B cell (primary cell): ENCODE data around the gene FMNL2. TPM values are rescaled to one million over a fixed set of nuclear protein-coding genes. Genes with fewer than 3 reads are reported as not detected.

ENCODE experiments used
- ATAC-seq: fragments of 200-7000 bp; cut with Tn5 transposase; one replicate; pipeline ENCODE4 v1.10.0; 2021; ENCODE audit warnings: low read depth, mild to moderate bottlenecking, moderate number of reproducible peaks, moderate library complexity
- CTCF ChIA-PET: fragments of 350-600 bp; sonication (Branson Sonifier 250); formaldehyde crosslinking; loops from one replicate; lab custom pipeline; 2021; ENCODE audit warnings: antibody characterized with exemption, inconsistent platforms; lab: Charles Lee
- POLR2A ChIA-PET: fragments of 350-600 bp; sonication (Branson Sonifier 250); formaldehyde crosslinking; loops from one replicate; lab custom pipeline; 2021; ENCODE audit warnings: antibody characterized with exemption; lab: Charles Lee
- DNase-seq: peaks from one replicate; pipeline ENCODE4 v3.0.0; 2013
- H2AFZ ChIP-seq: 2 replicates; pipeline ENCODE4 v1.6.1; 2012; ENCODE audit warnings: mild to moderate bottlenecking, low read depth, low read length; ENCODE audit not compliant: insufficient read depth, poor library complexity, severe bottlenecking
- H3K27ac ChIP-seq, 2 donors: 1 replicate in 1 of 2; 2 replicates in 1 of 2; pipeline ENCODE4 v1.5.1; 2012 to 2013; ENCODE audit warnings: low read length in 2 of 2, mild to moderate bottlenecking in 2 of 2, moderate library complexity in 1 of 2
- H3K27me3 ChIP-seq, 4 experiments: fragments of 200-600 bp in 1 of 4; sonication (generic) in 1 of 4; replicated peaks in 1 of 4; 1 replicate in 2 of 4; 2 replicates in 2 of 4; pipeline versions ENCODE4 v1.6.1 to v1.7.0; 2013 to 2016; ENCODE audit warnings: low read length in 3 of 4, mild to moderate bottlenecking in 2 of 4, mixed read lengths in 1 of 4, moderate library complexity in 1 of 4; ENCODE audit not compliant: insufficient read depth in 4 of 4, control insufficient read depth in 3 of 4; ENCODE audit errors: control extremely low read depth in 1 of 4
- H3K36me3 ChIP-seq, 2 experiments: replicated peaks in 1 of 2; 1 replicate in 1 of 2; 2 replicates in 1 of 2; pipeline versions ENCODE4 v1.6.1 to v1.7.1; 2013; ENCODE audit warnings: low read length in 1 of 2; ENCODE audit not compliant: insufficient read depth in 2 of 2, control insufficient read depth in 1 of 2; ENCODE audit errors: control extremely low read depth in 1 of 2, extremely low read depth in 1 of 2
- H3K4me1 ChIP-seq, 2 donors: fragments of 200-600 bp in 1 of 2; sonication (generic) in 1 of 2; 1 replicate in 1 of 2; 2 replicates in 1 of 2; pipeline versions ENCODE4 v1.5.1 to v1.6.1; 2013 to 2017; ENCODE audit warnings: low read length in 2 of 2; ENCODE audit not compliant: control insufficient read depth in 2 of 2, insufficient read depth in 2 of 2
- H3K4me2 ChIP-seq: replicated peaks from 2 replicates; pipeline ENCODE3; 2012; ENCODE audit warnings: mild to moderate bottlenecking, low read depth, low read length; ENCODE audit not compliant: poor library complexity, severe bottlenecking
- H3K4me3 ChIP-seq, 5 experiments: fragments of 200-600 bp in 1 of 5; sonication (generic) in 1 of 5; 1 replicate in 3 of 5; 2 replicates in 2 of 5; pipeline versions ENCODE4 v1.5.1 to v1.7.0; 2011 to 2016; ENCODE audit warnings: low read length in 4 of 5, mild to moderate bottlenecking in 4 of 5, low read depth in 2 of 5, control low read depth in 1 of 5, moderate library complexity in 1 of 5; ENCODE audit not compliant: insufficient read depth in 1 of 5; ENCODE audit errors: control extremely low read depth in 1 of 5, extremely low read depth in 1 of 5
- H3K79me2 ChIP-seq: fragments of 200-600 bp; sonication (generic); one replicate; pipeline ENCODE4 v1.6.0; 2016; ENCODE audit warnings: low read length; ENCODE audit not compliant: control insufficient read depth, insufficient read depth
- H3K9ac ChIP-seq: fragments of 200-600 bp; sonication (generic); 2 replicates; pipeline ENCODE4 v1.6.1; 2017; ENCODE audit warnings: mild to moderate bottlenecking, low read length, moderate library complexity
- H3K9me3 ChIP-seq, 3 donors: one replicate each; pipeline versions ENCODE4 v1.6.1 to v1.7.1; 2013; ENCODE audit warnings: low read length in 2 of 3; ENCODE audit not compliant: control insufficient read depth in 2 of 3, insufficient read depth in 1 of 3; ENCODE audit errors: control extremely low read depth in 1 of 3
- H4K20me1 ChIP-seq: 2 replicates; pipeline ENCODE4 v1.6.0; 2012; ENCODE audit warnings: mild to moderate bottlenecking, low read length; ENCODE audit not compliant: insufficient read depth, control insufficient read depth, poor library complexity, severe bottlenecking
- H3K27ac Mint-ChIP-seq: one replicate; pipeline ENCODE4 v1.8.0; 2021; ENCODE audit warnings: mixed read lengths
- H3K27me3 Mint-ChIP-seq: one replicate; pipeline ENCODE4 v1.8.0; 2021; ENCODE audit warnings: mixed read lengths
- H3K4me1 Mint-ChIP-seq: one replicate; pipeline ENCODE4 v1.8.0; 2021; ENCODE audit warnings: mixed read lengths
- H3K4me3 Mint-ChIP-seq: one replicate; pipeline ENCODE4 v1.8.0; 2021; ENCODE audit warnings: mixed read lengths
- H3K9me3 Mint-ChIP-seq: one replicate; pipeline ENCODE4 v1.8.0; 2022; ENCODE audit warnings: mixed read lengths; ENCODE audit not compliant: insufficient read depth
- EZH2 ChIP-seq: IDR thresholded peaks from 2 replicates; pipeline ENCODE4 v1.6.1; 2012; ENCODE audit warnings: borderline replicate concordance, low read depth, mild to moderate bottlenecking, moderate library complexity, low read length; ENCODE audit not compliant: insufficient read depth, poor library complexity, severe bottlenecking
- WGBS: methylation state at CpG from one replicate; pipeline ENCODE4 v1.1.5; 2013; ENCODE audit warnings: missing lambda C conversion rate; ENCODE audit not compliant: insufficient coverage; 5-methylcytosine and 5-hydroxymethylcytosine counted together
- intact Hi-C: fragments of 100-400 bp; cut with micrococcal nuclease; formaldehyde crosslinking; loops from one replicate; pipeline ENCODE4 v1.10.0; 2022
- polyA plus RNA-seq: library from polyadenylated mRNA; depleted of rRNA; stranded (reverse); fragments of >200 nt; gene quantifications from 2 replicates; pipeline ENCODE4 v1.2.3, GENCODE V29; 2012
- total RNA-seq, 2 donors: library from RNA; stranded (reverse); fragments of 120-200 nt in 1 of 2; gene quantifications; 1 replicate in 1 of 2; 2 replicates in 1 of 2; pipeline versions ENCODE4 v1.2.3 to v1.2.4, GENCODE V29; 2013 to 2022
- TF ChIP-seq, protein P1 (sequence below): fragments of 200-600 bp; IDR thresholded peaks from one replicate; pipeline ENCODE4 v1.8.0; 2022; ENCODE audit warnings: antibody characterized with exemption, mild to moderate bottlenecking

Gene FMNL2
- total and polyA plus RNA-seq, 2 donors (not counting 1 experiment from before 2014, with no cell fraction given) = 0.73 to 8.8 TPM

DNA sequence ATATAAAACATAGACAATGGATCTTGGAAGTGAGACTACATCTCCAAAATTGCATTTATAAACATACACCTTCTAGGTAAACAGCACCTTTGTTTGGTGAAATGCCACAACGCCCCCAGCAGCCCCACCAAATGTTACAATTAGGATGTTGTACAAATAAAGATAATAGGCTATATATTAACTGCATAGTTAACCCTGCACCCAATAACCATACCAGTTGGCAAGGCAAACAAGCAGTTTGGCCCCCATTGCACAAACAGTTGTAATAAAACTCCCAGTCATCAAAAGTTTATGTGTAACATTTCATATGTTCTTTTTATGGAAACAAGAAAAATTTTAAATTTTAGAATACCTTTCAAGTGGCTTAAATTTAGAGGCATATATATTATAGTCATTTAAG is 315.0 kb downstream of the FMNL2 start:
- Histone ChIP-seq H3K4me2 (no peak overlapping the region), H3K4me1 (no peaks in the 10 kb centered on the region), H3K4me3 (no peak overlapping the region), H3K9me3 (no peaks in the 10 kb centered on the region), H2AFZ (no peak overlapping the region), H4K20me1 (no peaks in the 10 kb centered on the region), H3K36me3 (peaks cover 2 to 15% of the 10 kb centered on the region in 2 experiments), H3K79me2 (no peaks in the 10 kb centered on the region), H3K27me3 (no peaks in the 10 kb centered on the region), H3K9ac (no peak overlapping the region), H3K27ac (no peak overlapping the region)
- ChIA-PET CTCF (no interaction called here), POLR2A (no interaction called here)
- H3K9me3 Mint-ChIP-seq = no peaks in the 10 kb centered on the region
- TF ChIP-seq EZH2 = no peak
- WGBS = no CpG with 5 or more reads among the region's 1 CpG
- H3K4me3 Mint-ChIP-seq = no peak overlapping the region
- no peaks in the 10 kb centered on the region for H3K27me3 Mint-ChIP-seq
- no peaks in the 10 kb centered on the region for H3K4me1 Mint-ChIP-seq
- H3K27ac Mint-ChIP-seq = no peak overlapping the region
- intact Hi-C loops = no loop called here
- ATAC-seq (no peak), DNase-seq (no peak)

DNA sequence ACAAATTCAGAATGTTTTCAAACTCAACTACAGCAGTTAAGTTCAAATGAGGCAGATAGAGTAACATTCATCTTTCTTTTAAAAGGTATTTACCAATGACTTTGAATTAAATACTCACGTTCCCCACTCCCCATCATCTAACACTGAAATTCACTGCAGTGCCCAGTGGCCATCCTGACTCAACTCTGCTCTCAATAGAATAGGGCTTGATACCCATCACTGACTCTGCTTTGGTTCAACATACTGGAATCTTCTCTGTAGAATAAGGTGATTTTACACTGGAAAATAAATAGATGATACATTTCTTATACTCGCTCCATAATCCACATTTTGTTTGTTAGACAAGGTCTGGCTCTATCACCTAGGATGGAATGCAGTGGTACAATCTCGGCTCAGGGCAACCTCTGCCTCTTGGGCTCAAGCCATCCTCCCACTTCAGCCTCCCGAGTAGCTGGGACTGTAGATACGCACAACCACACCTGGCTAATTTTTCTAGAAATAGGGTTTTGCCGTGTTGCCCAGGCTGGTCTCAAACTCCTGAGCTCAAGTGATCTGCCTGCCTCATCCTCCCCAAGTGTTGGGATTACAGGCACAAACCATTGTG is 315.9 kb downstream of the FMNL2 start:
- Mint-ChIP-seq H3K4me1 (no peaks in the 10 kb centered on the region), H3K27ac (no peak overlapping the region), H3K9me3 (no peaks in the 10 kb centered on the region), H3K4me3 (no peak overlapping the region), H3K27me3 (no peaks in the 10 kb centered on the region)
- H3K36me3 ChIP-seq = peaks cover 2 to 22% of the 10 kb centered on the region in 2 experiments
- no peak for DNase-seq
- ChIA-PET CTCF (no interaction called here), POLR2A (no interaction called here)
- H3K4me1 ChIP-seq = no peaks in the 10 kb centered on the region
- intact Hi-C loops = no loop called here
- H4K20me1 ChIP-seq = no peaks in the 10 kb centered on the region
- ATAC-seq = no peak
- H3K9ac ChIP-seq = no peak overlapping the region
- H3K27me3 ChIP-seq = no peaks in the 10 kb centered on the region
- H3K79me2 ChIP-seq = no peaks in the 10 kb centered on the region
- no peak overlapping the region for H3K4me2 ChIP-seq
- TF ChIP-seq, protein P1, sequence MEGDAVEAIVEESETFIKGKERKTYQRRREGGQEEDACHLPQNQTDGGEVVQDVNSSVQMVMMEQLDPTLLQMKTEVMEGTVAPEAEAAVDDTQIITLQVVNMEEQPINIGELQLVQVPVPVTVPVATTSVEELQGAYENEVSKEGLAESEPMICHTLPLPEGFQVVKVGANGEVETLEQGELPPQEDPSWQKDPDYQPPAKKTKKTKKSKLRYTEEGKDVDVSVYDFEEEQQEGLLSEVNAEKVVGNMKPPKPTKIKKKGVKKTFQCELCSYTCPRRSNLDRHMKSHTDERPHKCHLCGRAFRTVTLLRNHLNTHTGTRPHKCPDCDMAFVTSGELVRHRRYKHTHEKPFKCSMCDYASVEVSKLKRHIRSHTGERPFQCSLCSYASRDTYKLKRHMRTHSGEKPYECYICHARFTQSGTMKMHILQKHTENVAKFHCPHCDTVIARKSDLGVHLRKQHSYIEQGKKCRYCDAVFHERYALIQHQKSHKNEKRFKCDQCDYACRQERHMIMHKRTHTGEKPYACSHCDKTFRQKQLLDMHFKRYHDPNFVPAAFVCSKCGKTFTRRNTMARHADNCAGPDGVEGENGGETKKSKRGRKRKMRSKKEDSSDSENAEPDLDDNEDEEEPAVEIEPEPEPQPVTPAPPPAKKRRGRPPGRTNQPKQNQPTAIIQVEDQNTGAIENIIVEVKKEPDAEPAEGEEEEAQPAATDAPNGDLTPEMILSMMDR = no peak
- TF ChIP-seq EZH2 = no peak
- no peak overlapping the region for H3K4me3 ChIP-seq
- H3K9me3 ChIP-seq = no peaks in the 10 kb centered on the region
- 98% methylated on average over 4 of the region's 6 CpGs for WGBS
- no peak overlapping the region for H2AFZ ChIP-seq
- no peak overlapping the region for H3K27ac ChIP-seq
